HG03045 (cell line): Measurements from ENCODE around the gene MAP4K4.
"Not testable (repeated sequence)": the region's sequence is repeated elsewhere in the genome, so short reads cannot be mapped to it uniquely, and the experiment has no call there.

Experiments used
- ATAC-seq: cut with Tn5 transposase; IDR thresholded peaks from one replicate; pipeline ENCODE4 v1.9.1; 2021; ENCODE audit warnings: mild to moderate bottlenecking, moderate library complexity; ENCODE audit not compliant: unreplicated experiment

MAP4K4 gene

GRCh38 chr2:101897301-101897700 lies 199.8 kb downstream of the MAP4K4 start:
- ATAC-seq: no peak

- no peak for ATAC-seq
Observed at GRCh38 chr2:101899265-101899664, 201.8 kb downstream of the MAP4K4 start.

GRCh38 chr2:101899871-101900270 lies 202.4 kb downstream of the MAP4K4 start:
- no peak for ATAC-seq

- ATAC-seq: peak; percentile 61
Observed at GRCh38 chr2:101900375-101900774, 202.9 kb downstream of the MAP4K4 start.

GRCh38 chr2:101901241-101901640 lies 203.7 kb downstream of the MAP4K4 start:
- no peak for ATAC-seq

GRCh38 chr2:101902169-101902568 lies 204.7 kb downstream of the MAP4K4 start:
- no peak for ATAC-seq

GRCh38 chr2:101904916-101905315 lies 207.4 kb downstream of the MAP4K4 start:
- no peak for ATAC-seq

- no peak for ATAC-seq
Observed at GRCh38 chr2:101905746-101906336, 208.3 kb downstream of the MAP4K4 start.

GRCh38 chr2:101909760-101910159 lies 212.3 kb downstream of the MAP4K4 start:
- no peak for ATAC-seq

GRCh38 chr2:101912545-101912944 lies 215.0 kb downstream of the MAP4K4 start:
- no peak for ATAC-seq

GRCh38 chr2:101921319-101921952 lies 223.9 kb downstream of the MAP4K4 start:
- ATAC-seq: no peak

GRCh38 chr2:101921953-101922325 lies 224.4 kb downstream of the MAP4K4 start:
- no peak for ATAC-seq

GRCh38 chr2:101924311-101924710 lies 226.8 kb downstream of the MAP4K4 start:
- ATAC-seq: not testable (repeated sequence)

GRCh38 chr2:101930019-101930418 lies 232.5 kb downstream of the MAP4K4 start:
- no peak for ATAC-seq

GRCh38 chr2:101930847-101931246 lies 233.3 kb downstream of the MAP4K4 start:
- no peak for ATAC-seq

- ATAC-seq: no peak
Observed at GRCh38 chr2:101931402-101931801, 233.9 kb downstream of the MAP4K4 start.

- ATAC-seq: not testable (repeated sequence)
Observed at GRCh38 chr2:101935764-101936163, 238.3 kb downstream of the MAP4K4 start.

- ATAC-seq: no peak
Observed at GRCh38 chr2:101942851-101943250, 245.3 kb downstream of the MAP4K4 start.
